CD4-positive, alpha-beta T cell treated with Interleukin-6 at 100 ng/mL for 8 hours (primary cell): ENCODE data around the gene GCNT2.
"Not testable (repeated sequence)": the region's sequence is repeated elsewhere in the genome, so short reads cannot be mapped to it uniquely, and the experiment has no call there.

Experiments
- DNase-seq: peaks from one replicate; pipeline ENCODE4 v3.0.0-alpha.2; 2020; ENCODE audit warnings: mixed read lengths, low spot score

GCNT2 gene

DNA sequence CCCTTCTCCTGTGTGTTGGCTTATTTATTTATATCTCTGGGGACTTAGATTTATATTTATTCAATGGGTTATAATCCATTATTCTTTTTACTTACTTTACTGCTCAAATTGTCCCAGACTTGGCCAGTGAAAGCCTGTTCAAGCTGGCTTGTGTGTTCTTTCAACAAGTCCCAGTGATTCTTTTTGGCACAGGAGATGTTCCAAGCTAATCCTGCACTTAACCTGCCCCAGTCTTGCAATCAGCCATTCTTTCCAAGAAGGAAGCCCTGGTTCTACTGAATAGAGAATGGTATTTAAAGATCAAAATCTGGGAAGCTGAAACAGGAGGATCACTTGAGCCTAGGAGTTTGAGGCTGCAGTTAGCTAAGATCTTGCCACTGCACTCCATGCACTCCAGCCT, 26.7 kb downstream of the GCNT2 start:
- no peak for DNase-seq

DNA sequence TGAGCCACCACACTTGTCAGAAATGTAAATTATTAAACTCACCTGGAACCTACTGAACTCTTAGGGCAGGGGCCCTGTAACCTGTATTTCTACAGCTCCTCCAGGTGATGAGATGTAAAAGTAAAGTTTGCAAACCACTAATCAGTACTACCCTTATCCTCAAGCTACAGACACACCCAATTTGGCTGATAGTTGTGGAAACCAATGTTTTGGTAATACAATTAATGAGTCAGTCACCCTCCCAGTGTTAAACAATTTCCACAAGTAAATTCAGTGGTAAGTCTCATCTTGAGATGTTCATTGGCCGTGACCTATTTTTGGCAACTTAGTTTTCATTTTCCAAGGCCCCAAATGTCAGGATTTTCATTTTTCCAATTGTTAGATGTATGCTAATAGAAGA, 29.6 kb downstream of the GCNT2 start:
- no peak for DNase-seq

DNA sequence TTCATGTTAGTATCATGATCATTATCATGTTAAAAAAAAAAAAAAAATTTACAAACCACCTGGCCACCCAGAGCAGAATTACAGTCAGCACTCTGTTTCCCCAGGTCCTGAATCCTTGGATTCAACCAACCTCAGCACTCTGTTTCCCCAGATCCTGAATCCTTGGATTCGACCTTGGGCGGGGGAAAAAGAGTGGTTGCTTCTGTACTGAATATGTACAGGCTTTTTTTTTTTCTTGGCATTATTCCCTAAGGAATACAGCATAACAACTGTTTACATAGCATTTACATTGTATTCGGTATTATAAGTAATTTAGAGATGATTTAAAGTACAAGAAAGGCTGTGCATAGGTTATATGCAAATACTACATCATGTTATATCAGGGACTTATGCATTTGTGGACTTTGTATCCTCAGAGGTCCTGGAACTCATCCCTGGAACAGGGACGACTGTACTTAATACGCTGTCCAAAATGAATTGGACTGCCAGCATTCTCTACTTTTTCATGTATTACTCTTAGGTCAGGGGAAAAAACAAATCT, 31.2 kb downstream of the GCNT2 start:
- DNase-seq, result no peak

DNA sequence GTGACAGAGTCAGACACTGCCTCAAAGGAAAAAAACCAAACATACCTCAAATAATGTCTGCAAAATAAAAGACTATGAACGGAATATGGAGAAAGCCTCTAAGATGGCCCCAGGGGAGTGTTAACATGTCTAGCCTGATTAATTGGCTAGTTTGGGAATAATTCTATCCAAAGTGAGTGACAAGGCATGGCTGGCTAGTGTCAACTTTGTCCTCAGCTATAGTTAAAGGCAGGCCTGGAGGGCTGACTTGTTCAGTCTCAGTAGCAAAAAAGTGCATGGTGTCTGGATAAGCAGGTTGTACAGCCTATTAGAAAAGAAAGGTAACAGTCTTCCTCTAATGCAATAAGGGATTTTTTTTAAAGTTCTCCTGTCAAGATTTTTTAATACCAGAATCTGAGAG, 32.7 kb downstream of the GCNT2 start:
- DNase-seq, result no peak

DNA sequence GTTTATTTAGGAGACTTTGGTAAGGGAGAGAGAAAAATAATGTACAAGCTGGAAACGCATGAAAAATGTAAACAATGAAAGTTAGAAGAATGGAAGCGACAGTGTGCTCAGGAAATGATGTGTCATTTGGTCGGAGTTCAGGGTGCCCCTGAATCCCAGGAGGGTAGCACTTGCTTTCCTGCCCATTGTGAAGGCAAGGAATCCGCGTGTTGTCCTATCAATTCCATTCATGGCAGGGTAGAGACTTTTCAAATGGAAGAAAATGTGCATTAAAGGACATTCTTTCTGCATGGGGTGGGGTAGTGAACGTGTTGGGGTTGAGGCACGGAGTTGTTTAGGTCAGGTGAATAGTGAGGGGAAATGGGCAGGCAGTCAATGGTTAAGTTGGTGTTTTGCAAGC, 33.7 kb downstream of the GCNT2 start:
- no peak for DNase-seq

DNA sequence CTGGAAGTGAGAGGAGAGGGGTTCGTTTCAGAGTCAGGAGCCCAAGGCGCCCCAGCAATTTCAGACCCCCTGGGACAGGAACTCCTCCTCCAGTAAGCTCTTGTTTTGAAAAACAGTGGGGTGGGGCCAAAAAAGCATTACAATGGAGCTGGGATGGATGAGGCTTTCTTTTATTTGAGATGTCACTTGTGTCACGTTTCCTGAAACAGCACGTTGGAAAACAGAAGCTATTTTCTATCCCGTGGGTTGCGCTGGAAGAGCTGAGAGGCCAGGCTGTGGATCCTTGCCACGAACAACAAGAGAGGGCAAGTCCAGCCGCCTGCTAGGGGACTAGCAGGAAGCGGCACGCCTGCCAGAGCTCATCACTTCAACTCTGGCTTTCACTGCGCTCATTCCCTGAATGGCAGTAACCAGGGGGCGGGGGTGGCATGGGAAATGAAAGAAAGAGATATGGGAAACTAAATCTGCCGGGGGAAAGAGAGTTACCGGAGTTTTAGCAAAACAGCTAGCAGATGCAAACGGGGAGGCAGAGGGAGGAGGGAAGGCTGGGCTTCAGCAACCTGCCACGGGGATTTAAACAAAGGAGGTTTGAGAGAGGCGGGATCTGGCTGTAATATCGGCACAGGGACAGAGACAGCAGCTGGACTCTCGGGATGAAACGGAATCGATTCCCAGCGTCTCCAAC, 34.6 kb downstream of the GCNT2 start:
- no peak for DNase-seq

DNA sequence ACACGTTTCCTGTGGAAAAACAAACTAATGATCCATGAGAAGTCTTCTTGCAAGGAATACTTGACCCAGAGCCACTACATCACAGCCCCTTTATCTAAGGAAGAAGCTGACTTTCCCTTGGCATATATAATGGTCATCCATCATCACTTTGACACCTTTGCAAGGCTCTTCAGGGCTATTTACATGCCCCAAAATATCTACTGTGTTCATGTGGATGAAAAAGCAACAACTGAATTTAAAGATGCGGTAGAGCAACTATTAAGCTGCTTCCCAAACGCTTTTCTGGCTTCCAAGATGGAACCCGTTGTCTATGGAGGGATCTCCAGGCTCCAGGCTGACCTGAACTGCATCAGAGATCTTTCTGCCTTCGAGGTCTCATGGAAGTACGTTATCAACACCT, 35.4 kb downstream of the GCNT2 start:
- no peak for DNase-seq

DNA sequence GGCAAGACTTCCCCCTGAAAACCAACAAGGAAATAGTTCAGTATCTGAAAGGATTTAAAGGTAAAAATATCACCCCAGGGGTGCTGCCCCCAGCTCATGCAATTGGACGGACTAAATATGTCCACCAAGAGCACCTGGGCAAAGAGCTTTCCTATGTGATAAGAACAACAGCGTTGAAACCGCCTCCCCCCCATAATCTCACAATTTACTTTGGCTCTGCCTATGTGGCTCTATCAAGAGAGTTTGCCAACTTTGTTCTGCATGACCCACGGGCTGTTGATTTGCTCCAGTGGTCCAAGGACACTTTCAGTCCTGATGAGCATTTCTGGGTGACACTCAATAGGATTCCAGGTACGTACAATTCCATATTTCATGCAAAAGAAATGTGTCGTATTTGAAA, 35.8 kb downstream of the GCNT2 start:
- no peak for DNase-seq

DNA sequence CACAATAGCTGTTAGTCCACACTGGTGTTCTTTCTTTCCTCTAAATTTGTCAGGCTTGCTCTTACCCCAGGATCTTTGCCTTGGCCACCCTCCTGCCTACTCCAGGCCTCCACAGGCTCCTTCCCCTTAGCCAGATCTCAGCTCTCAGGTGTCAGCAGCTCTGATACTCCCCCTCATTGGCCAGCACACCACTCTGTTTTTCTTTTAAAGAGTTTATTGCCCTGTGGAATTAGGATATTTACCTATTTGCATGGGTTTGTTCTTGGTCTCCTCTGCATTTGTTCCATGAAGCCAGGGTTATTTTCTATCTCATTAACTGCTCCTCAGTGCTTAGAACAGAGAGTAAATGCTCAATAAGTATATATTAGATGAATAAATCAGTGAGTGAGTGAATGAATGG, 36.8 kb downstream of the GCNT2 start:
- no peak for DNase-seq

DNA sequence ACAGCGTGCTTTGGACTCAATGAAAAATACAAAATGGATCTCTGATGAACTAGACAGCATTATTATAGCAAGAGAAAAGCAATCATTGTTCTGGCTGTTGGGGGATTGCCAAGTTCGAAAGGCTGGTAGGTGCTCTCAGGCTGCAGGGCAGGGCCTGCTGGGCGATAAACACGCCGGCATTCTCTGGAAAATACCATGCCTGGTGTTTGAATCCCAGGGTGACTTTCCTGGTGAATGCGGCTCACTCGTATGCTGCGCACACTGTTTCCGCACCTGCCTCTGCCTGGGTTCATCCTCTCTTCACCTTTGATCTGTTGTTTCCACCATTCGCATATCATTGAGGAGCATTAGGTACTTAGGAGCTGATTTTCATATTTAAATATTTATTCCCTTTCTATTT, 37.4 kb downstream of the GCNT2 start:
- DNase-seq, result no peak

DNA sequence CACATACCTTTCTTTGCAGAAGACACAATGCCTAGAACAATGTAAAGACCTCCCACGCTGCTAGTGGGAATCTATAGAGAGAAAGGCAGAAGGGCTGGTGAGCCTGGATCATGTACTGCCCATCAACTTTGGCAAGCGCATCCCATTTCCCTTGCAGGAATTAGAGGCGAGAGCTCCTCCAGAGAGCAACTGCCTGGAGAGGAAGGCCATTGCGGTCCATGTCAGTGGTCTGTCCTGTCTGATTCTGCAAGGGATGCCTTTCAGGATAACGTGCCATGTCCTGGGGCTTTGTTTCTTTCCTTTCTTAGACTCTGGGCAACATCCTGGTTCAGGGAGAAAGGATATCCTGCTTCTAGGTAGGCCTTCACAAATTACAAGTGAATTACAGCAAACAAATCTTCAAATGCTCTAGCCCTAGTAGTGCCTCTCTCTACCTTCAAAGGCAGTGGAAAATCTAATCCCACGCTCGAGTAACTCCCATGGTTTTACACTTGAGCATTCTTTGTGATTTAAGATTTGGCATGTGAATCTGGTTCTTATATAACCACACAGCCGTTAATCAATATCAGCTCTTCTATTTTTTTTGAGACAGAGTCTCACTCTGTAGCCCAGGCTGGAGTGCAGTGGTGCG, 38.5 kb downstream of the GCNT2 start:
- no peak for DNase-seq

DNA sequence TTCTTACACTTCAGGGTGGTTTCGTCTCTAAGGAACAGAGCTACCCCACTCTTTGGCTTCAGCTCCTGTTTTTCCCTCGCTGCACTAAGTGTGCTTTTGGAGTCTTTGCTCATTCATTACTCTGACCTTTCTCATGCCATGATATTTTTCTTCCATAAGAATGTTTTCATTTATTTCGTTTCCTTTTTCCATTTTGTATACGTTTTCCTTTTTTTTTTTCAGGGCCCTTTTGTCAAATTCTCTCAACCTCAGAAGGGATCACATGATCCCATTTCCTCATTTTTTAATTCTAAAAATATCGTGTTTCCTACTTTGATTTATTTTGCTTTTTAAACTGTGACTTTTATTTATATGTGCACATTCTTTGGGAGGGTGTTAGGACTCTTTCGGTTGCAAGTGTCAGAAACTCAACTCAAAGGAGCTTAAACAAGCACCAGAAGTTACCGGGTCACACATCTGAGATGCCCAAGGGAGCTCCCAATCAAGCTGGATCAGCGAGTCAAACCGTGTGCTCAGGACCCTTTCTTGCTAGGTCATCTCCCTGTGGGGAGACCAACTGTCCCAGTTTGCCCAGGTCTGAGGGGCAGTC, 40.6 kb downstream of the GCNT2 start:
- no peak for DNase-seq

DNA sequence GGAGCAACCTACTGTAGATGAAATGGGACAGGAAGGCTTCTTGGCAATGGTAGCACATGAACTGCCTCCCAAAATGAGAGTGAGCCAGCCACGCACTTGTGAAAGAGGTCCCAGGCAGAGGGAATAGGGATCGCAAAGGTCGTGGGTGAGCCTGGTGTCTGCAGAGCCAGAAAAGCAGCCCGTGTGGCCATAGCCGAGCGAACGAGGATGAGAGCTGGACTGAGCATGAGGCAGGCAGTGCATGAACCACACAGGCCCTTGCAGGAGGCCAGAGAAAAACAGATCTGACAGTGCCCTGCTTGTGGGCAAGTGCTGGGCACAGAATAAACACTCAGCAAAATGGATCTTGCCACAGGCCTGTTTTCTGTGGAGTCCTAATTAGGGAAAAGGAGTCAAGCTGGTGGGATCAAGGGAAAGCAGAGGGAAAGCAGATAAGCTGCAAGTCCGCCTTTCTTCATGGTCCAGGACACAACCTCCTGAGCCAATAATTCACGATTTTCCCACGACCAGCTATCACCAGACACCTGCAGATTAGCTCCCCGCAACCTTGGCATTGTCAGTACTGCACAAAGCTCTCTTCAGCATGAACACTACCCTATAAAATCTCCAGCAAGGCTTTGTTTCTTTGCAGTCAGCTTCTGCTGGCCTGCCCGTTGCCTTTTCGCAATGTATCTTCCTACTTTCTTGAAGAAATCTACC, 44.0 kb downstream of the GCNT2 start:
- no peak for DNase-seq

DNA sequence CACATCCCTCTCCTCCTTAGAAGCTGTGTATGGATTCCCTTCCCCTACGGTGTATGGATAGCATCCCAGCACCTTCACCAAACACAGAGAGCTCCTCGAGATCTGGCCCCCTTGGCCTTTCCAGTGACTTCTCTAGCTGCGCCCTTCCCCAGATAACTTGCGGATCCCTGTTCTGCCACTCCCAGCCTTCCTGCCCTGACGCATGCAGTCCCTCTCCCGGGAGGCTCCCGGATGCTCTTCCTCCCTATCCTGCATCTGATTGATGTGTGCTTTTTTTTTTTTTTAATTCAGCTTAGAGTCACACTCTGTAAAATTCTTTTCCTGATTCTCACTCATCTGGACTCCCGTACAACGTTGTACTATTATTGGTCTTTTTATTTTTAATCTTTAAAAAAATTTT, 44.8 kb downstream of the GCNT2 start:
- no peak for DNase-seq

DNA sequence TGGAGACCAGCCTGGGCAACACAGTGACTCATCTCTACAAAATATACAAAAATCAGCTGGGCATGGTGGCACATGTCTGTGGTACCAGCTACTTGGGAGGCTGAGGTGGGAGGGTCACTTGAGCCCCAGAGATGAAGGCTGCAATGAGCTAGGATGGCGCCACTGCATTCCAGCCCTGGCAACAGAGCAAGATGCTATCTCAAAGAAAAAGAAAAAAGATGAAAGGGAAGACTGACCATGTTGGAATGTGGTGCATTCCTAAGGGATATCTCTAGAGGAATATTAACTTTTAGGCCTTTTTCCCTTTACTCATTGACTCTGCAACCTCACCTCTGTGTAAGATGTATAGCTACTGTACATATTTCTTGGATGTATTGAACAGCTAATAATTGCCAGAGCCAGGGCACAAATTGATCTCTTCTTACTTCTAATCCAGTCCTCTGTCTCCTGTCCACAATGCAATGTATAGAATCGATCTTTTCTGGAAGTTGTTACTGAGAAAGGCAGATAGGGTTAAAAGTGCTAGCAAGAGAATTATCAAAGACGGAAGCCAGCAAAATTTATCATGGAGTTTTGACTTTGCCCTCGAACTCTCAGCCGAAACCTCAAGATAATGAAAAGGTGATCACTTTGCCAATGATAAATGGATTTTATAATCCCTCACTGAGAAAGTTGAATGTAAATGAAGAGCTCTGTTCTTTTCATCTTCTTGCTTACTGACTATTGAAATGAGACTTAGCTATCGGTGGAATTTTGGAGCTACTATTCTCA, 46.3 kb downstream of the GCNT2 start:
- DNase-seq, result no peak

DNA sequence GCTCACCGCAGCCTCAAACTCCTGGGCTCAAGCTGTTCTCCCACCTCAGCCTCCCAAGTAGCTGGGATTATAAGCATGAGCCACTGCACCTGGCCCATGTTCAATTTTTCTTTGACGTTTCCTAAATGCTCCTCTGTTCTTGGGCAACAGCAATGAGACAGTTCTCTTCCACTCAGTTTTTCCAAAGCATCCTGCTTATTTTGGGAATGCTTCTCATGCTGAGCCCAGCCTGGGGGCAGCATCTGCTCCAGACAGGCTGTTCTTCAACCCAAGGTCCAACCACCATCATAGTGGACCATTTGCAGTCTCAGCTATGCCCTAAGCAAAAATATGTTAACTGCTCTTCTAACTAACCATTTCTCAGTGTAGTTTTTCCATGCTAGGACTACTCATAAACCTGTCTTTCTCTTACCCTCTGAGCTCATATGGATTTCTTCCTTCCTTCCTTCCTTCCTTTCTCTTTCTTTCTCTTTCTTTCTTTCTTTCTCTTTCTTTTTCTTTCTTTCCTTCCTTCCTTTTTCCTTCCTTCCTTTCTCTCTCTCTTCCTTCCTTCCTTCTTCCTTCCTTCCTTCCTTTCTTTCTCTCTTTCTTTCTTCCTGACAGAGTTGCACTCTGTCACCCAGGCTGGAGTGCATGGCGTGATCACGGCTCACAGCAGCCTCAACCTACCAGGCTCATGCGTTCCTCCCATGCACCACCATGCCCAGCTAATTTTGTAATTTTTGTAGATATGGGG, 48.4 kb downstream of the GCNT2 start:
- no peak for DNase-seq

DNA sequence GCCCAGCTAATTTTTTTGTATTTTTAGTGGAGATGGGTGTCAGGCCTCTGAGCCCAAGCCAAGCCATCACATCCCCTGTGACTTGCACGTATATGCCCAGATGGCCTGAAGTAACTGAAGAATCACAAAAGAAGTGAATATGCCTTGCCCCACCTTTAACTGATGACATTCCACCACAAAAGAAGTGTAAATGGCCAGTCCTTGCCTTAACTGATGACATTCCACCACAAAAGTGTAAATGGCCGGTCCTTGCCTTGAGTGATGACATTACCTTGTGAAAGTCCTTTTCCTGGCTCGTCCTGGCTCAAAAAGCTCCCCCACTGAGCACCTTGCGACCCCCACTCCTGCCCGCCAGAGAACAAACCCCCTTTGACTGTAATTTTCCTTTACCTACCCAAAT, 54.4 kb downstream of the GCNT2 start:
- not testable (repeated sequence) for DNase-seq

DNA sequence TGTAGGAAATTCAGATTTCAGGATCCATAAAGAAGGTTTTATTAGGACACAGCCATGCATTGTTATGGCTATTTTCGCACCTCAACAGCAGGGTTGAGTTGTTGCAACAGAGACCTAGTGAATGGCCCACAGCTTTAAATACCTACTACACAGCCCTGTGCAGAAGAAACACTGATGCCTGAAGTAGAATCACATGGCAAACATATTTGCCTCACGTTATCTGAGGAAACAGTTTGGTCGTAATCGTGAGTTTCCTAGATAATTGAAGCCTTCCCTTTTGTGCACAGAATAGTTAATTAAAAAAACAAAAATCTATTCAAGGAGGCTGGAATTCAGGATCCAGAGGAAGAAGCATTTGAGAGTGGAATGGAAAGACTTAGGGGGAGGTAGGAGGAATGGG, 55.1 kb downstream of the GCNT2 start:
- DNase-seq, result no peak

DNA sequence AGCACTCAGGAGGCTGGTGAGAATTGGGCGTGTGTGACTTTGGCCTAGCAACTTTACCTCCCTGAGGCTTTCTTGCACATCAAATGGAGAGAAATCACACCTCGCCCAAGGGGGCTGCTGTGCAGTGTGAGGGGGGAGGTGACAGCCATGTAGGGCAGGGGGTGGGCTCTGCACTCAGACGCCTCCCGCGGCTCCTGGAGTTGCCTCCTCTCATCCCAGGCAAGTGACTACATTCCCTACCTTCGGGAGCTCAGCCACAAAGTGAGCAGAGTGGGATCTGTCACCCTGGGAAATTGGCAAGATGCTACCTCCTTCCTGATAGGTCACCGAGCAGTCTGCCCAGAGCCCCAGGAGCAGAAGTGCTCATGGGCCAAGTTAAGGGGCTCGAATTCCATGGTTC, 56.0 kb downstream of the GCNT2 start:
- DNase-seq, result no peak

DNA sequence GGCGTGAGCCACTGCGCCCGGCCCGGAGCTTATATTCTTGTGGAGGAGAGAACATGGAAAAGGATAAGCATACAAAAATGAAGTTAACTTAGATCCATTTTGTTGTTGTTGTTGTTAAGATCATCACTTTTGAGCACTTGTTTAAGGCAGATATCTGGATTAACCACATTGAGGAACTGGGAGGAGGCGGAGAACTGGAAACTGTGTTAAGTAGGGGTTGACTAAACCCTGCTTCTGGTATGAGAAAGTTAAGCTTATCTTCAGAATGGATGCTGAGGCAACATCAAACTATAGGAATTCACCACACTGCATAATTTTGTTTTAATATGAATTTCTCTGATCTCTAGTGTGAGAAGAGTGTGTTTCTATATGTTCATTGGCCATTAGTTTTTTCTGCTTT, 57.6 kb downstream of the GCNT2 start:
- DNase-seq, result no peak

DNA sequence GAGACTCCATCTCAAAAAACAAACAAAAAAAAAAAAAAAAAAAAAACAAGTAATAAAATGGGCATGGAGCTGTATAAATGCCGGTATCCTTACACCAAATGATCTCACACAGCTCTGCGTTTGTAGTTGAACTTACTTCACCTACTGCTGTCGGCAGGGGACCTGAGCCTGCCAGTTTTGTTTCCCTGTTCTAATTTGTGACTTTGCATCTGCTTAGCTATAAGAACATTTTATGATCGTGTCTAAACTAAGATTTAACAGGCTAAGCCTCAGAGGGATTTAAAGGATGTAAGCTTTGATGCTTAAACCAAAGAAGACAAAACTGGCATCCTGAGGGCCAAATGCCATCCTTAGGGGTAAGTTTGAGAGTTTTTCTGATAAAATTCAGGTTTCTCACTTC, 58.7 kb downstream of the GCNT2 start:
- no peak for DNase-seq
